Activated CD4-positive, CD25-positive, alpha-beta regulatory T cell treated with anti-CD3 and anti-CD28 coated beads, Interleukin-2, amount 50 U/mL, for 24 hours (primary cell): ENCODE results near the gene LGALS7B.
"Not testable (repeated sequence)": the region's sequence is repeated elsewhere in the genome, so short reads cannot be mapped to it uniquely, and the experiment has no call there.

Source experiments
- ATAC-seq, 2 donors: fragments of 150-1000 bp; cut with Tn5 transposase; one replicate each; pipeline ENCODE4 v1.10.0; 2021; ENCODE audit warnings: mild to moderate bottlenecking in 1 of 2, moderate library complexity in 1 of 2

Gene LGALS7B

DNA sequence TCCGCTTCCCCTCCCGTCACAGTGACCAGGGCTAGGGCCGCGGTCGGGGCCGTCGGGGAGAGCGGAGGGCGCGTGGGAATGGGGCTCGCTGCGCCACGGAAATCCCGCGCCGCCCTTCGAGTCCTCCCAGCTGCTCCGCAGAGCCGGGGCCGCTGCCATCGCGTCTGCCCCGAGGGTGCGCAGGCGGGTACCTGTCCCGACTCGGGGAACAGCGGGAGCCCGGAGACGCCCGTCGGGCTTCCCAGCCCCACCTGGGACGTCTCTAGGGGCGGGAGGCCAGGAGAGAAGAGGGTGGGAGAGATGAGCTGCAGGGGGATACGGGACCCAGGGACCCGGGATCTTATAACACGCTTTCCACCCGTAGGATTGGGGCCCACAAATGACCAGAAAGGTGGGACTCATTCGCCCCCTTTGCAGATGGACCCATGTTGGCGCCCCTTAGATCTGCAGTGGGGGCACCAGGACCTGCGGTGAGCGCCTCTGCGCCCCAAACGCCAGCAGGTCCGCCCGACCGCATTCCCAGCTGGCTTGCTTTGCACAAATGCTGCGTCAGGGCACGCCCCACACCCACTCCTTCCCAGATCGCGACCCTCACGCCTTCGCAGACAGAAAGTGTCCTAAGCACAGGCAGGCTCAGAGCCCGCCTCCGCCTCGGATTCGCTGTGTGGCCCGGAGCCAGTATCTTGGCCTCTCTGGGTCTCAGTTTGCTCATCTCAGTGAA lies 18.6 kb upstream of the LGALS7B start:
- peak in 1 of 2 donors; percentile 19 for ATAC-seq

DNA sequence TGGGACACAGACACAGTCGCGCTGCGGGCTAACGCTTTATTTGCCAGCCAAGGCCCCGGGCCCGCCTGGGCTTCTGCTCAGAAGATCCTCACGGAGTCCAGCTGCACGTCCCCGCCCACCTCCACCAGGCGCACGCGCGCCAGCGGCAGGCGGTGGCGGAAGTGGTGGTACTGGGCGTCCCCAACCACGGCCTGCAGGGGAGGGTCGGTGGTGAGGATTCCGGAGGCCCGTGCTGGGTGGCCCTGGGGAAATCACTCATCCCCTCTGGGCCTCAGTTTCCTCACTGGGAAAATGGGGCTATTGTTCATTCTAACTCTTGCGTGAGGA lies 18.1 kb upstream of the LGALS7B start:
- peak; percentile 84 to 85 for ATAC-seq

DNA sequence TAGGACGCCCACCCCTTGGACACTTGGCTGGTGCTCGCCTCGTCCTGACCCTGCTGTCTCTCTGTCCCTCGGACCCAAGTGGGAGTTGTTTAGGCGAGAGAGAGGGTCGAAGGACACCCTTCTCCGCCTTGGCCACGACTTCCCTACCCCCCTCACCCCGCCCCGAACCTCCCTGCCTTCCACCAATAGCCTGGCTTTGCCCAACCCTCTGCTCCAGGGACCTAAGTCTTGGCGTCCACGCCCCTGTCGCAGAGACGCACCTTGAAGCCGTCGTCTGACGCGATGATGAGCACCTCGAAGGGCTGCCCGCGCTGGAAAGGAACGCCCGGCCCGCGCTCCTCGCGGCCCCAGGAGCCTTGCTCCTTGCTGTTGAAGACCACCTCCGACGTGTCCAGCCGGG lies 17.4 kb upstream of the LGALS7B start:
- ATAC-seq: not testable (repeated sequence)

DNA sequence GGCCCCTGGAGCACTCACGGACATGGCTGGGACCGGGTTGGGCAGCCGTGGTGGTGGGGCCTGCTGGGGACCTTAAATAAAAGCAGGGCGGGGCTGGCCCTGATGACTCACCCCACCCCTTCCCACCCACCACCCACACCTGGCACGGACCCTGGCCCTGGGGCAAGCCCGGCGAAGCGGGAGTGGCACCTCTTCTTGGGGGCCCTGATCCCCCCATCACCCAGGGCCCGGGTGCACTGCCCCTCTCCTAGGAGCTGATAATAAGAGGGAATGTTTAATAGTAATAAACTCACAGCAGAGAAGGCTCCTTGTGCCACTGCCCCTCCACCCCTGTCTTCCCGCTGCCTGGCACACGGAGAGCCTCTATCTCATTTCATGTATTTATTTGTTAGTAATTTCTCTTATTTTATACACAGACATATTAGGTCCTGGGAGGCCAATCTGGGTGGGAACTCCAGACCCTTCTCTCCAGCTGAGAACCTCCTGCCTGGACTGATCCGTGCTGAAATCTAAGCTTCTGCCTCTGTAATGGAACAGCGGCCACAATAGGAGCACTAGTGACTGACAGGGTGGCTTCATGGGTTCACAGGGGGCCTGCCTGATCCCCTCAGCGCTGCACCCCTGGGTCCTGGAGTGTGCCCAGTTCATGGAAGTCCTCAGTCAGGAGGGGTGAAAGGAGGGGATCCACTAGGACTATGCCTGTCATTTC lies 15.4 kb upstream of the LGALS7B start, which contains the start of gene LGALS7:
Gene LGALS7 (minus strand): TSS at position 49 of the 709 bp plus-strand sequence. CDS start 25 bp downstream, at position 24.
- ATAC-seq: no peak

DNA sequence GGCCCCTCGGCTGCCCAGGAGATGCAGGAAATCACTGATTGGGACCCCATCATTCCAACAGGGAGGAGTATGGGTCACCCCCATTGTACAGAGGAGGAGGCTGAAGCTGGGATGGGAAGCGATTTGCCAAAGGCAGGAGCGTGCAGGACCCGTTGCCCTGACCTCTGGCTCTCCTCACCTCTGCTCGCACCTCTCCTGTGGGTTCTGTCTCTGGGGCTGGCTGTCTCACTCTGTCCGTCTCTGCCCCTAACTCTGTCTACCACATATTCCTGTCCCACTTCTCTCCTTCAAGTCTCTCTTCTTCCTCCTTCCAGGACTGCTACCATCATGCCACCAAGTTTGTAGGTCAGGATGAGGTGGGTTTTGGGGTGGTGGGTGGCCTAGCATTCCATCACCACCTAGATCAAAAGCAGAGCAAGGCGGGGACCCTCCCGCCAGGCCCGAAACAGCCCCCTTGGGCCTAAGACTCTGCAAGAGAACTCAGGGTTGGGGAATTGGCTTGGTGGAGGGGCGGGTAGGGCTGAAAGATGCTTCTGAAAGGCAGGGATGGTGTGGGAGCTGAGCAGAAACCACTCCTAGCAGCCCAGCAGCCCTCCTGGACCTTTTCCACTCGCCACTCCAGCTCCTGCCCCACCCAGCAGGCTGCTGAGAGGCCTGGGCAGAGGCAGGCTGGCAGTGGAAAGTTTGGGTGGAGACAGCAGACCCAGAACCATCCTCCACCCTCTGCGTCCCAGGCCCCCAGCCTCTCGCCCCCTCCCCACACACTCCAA lies 14.6 kb upstream of the LGALS7B start:
- ATAC-seq: no peak

DNA sequence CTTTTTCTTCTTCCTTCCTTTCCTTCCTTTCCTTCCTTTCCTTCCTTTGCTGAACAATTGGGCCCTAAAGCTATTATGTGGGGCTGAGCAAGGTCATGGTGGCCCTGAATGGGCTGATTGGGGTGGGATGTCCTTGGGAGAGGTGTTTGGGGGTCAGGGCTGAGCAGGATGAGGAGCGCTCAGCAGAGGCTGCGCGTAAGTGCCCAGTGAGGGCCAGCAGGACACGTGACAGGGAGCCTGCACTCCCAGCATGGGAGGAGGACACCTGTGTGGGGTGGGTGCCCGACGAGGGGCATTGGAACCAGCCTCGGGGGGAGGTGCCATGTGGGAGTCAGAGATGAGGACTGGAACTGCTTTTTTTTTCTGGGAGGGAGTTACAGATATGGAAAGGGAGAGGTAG lies 10.3 kb upstream of the LGALS7B start:
- ATAC-seq: no peak

DNA sequence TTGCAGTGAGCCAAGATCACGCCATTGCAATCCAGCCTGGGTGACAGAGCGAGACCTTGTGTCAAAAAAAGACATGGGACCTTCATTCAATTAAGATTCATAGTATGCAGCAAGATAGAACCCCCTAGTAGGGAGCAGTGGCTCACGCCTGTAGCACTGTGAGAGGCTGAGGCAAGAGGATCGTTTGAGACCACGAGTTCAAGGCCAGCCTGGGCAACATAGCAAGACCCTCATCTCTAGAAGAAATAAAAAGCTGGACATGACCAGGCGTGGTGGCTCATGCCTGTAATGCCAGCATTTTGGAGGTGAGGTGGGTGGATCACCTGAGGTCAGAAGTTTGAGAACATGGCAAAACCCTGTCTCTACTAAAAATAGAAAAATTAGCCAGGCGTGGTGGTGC lies 8.6 kb upstream of the LGALS7B start:
- ATAC-seq: no peak

DNA sequence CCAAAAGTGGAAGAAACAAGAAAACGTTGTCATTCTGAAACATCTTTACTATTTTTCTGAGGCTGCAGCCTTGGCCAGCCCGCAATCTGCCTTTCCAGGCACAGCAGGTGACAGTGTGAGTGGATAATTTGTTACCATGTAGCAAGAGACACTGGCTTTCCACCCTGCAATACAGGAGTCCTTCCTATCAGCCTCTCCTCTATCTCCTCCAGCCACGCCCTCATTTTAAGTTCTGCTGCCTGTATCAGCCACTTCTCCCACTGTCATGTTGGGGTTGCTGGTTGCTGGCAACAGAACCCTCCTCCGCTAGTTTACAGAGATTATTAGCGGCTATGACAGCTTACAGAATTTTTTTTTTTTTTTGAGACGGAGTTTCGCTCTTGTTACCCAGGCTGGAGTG lies 7.9 kb upstream of the LGALS7B start:
- ATAC-seq: no peak

DNA sequence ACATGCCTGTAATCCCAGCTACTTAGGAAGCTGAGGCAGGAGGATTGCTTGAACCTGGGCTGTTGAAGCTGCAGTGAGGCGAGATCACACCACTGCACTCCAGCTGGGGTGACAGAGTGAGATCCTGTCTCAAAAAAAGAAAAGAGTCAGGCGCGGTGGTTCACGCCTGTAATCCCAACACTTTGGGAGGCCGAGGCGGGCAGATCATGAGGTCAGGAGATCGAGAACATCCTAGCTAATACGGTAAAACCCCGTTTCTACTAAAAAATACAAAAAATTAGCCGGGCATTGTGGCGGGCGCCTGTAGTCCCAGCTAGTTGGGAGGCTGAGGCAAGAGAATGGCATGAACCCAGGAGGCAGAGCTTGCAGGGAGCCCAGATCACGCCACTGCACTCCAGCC lies 6.8 kb upstream of the LGALS7B start:
- ATAC-seq: not testable (repeated sequence)

DNA sequence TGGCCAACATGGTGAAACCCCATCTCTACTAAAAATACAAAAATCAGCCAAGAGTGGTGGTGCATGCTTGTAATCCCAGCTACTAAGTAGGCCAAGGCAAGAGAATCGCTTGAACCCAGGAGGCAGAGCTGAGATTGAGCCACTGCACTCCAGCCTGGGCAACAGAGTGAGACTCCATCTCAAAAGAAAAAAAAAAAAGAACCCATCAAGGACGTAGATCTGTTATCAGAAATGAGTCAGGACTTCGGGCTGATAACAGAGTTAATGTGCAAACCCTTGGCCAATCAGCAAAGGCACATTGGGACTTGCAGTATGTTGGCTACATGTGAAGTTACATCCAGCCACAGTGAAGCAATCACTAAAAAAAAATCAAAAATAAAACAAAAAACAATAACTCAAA lies 4.8 kb upstream of the LGALS7B start:
- ATAC-seq: no peak

DNA sequence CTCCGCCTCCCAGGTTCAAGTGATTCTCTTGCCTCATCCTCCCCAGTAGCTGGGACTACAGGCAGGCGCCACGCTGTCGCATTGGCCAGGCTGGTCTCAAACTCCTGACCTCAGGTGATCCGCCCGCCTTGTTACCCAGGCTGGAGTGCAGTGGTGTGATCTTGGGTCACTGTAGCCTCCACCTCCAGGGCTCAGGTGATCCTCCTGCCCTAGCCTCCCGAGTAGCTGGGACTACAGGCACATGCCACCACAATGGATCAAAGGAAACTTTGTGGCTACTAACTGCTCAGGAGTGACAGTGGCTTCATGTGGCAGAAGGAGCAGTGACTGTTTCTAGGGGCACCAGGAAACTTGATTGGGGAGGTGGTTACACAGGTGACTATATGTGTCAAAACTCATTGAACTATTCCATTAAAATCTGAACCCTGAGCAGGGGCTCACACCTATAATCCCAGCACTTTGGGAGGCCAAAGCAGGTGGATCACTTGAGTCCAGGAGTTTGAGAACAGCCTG lies 3.8 kb upstream of the LGALS7B start:
- ATAC-seq: no peak

DNA sequence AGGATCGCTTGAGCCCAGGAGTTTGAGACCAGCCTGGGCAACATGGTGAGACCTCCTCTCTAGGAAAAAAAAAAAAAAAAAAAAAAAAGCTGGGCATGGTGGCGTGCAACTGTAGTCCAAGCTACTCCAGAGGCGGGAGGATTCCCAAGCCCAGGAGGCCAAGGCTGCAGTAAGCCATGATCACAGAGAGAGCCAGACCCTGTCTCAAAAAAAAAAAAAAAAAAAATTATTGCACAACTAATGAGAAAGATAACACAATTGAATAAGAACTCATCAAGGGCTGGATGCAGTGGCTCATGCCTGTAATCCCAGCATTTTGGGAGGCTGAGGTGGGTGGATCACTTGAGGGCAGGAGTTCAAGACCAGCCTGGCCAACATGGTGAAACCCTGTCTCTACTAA lies 2.9 kb upstream of the LGALS7B start:
- not testable (repeated sequence) for ATAC-seq

DNA sequence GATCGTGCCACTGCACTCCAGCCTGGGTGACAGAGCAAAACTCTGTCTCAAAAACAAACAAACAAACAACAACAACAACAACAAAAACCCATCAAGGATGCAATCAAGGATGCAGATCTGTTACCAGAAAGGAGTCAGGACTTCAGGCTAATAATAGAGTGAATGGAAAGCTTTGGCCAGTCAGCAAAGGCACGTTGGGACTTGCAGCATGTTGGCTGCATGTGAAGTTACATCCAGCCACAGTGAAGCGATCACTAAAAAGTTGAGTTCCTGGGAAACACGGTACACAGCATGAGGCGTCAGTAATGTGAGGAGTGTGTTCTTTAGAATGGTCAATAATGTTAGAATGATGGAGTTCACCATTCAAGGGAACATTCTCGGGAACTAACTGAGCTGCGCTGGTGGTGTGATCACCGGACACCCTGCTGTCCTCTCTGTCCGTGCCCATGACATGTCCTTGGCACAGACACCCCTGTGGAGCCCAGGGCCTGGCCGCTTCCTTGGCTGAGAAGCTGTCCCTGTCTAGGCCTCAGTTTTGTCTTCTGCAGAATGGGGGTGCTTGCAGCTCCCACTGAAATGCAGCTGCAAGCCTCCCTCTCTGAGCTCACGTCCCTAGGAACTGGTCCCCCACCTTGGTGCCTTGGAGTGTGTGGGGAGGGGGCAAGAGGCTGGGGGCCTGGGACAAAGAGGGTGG lies 2.3 kb upstream of the LGALS7B start:
- ATAC-seq: no peak

DNA sequence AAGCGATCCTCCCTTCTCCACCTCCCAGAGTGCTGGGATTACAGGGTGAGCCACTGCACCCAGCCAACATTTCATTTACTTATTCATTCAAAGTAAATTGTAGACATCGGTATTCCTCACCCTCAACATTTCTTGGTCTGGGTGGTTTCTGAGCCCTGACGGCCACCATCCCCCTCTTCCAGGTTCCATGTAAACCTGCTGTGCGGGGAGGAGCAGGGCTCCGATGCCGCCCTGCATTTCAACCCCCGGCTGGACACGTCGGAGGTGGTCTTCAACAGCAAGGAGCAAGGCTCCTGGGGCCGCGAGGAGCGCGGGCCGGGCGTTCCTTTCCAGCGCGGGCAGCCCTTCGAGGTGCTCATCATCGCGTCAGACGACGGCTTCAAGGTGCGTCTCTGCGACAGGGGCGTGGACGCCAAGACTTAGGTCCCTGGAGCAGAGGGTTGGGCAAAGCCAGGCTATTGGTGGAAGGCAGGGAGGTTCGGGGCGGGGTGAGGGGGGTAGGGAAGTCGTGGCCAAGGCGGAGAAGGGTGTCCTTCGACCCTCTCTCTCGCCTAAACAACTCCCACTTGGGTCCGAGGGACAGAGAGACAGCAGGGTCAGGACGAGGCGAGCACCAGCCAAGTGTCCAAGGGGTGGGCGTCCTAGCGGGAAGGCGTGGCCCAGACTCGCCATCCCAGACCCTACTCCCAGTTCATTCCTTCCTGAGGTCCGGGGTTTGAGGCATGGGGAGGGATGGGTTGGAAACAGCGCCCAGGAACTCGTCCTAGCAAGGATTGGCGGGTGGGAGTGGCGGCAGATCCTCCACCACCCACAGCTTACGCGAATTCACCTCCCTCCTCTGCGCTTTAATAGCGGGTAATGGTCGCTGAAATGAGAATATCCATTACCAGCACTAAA lies 1.8 kb downstream of the LGALS7B start:
- ATAC-seq: not testable (repeated sequence)

DNA sequence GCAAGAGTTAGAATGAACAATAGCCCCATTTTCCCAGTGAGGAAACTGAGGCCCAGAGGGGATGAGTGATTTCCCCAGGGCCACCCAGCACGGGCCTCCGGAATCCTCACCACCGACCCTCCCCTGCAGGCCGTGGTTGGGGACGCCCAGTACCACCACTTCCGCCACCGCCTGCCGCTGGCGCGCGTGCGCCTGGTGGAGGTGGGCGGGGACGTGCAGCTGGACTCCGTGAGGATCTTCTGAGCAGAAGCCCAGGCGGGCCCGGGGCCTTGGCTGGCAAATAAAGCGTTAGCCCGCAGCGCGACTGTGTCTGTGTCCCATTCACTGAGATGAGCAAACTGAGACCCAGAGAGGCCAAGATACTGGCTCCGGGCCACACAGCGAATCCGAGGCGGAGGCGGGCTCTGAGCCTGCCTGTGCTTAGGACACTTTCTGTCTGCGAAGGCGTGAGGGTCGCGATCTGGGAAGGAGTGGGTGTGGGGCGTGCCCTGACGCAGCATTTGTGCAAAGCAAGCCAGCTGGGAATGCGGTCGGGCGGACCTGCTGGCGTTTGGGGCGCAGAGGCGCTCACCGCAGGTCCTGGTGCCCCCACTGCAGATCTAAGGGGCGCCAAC lies 2.6 kb downstream of the LGALS7B start:
- peak; percentile 90 to 96 for ATAC-seq

DNA sequence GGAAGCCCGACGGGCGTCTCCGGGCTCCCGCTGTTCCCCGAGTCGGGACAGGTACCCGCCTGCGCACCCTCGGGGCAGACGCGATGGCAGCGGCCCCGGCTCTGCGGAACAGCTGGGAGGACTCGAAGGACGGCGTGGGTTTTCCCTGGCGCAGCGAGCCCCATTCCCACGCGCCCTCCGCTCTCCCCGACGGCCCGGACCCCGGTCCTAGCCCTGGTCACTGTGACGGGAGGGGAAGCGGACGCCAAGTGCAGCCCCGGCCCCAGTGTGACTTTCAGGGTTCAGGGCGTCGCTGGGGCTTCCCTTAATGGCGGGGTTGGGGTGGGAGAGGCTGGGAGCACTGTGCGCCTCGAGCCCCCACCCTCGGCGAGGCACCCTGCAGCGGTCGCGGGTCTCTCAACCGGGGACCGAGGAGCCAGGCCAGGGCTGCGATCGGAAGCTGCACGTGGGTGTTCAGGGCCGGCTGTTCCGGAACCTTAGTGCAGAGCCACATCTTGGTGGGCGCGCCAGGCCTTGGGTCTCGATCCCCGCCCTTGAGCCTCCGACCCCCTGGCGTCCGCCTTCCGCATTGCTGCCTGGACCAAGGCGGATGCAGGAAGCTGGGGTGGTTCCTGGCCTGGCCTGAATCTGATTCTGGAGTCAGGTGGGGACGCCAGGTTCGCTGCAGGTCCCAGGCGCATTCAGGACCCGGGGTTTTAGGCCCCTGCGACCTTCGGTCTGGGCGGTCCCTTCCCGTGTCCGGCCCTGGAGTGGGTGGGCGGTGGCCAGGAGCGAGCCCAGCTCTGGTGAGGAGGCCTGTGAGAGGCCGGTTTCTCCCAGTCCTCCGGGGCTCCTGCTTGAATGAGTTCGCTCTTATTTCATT lies 3.5 kb downstream of the LGALS7B start:
- peak in 1 of 2 donors; percentile 21 for ATAC-seq

DNA sequence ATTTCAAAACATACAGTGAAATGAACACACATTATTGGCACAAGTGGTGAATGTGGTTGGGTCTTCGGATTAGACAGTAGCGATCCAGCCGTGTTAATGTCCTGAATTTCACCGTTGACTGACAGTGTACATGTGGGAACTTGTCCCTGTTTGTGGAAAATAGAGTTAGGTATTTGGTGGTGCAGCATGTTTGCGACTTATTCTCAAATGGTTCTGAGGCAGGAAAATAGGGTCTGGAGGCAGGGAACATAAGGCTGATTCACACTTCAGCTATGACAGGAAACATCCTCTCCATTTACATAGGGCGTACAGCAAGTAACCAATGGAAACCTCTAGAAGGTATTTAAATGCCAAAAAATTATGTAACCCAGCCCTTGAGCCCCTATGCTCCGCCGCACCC lies 4.2 kb downstream of the LGALS7B start:
- no peak for ATAC-seq

DNA sequence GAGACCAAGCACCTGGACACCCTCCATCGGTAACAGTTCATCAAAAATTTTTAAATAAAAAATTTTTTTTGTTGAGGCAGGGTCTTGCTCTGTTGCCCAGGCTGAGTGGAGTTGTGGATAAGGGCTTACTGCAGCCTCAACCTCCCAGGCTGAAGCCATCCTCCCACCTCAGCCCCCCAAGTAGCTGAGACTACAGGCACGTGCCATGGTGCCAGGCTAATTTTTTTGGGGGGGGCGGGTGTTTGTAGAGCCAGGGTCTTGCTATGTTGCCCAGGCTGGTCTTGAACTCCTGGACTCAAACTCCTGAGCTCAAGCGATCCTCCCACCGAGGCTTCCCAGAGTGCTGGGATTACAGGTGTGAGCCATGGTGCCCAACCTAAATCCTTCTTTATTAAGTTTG lies 4.7 kb downstream of the LGALS7B start:
- ATAC-seq: no peak

DNA sequence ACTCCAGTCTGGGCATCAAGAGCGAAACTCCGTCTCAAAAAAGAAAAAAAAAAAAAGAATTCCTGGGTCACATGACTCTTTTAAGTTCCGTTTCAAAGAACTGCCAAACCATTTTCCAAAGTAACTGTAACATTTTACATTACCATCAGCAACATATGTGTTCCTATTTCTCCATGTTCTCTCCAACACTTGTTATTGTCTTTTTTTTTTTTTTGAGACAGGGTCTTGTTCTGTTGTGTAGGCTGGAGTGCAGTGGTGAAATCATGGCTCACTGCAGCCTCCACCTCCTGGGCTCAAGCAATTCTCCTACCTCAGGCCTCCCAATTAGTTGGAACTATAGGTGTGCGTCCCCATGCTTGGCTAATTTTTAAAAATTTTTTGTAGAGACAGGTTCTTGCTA lies 6.5 kb downstream of the LGALS7B start:
- ATAC-seq: no peak

DNA sequence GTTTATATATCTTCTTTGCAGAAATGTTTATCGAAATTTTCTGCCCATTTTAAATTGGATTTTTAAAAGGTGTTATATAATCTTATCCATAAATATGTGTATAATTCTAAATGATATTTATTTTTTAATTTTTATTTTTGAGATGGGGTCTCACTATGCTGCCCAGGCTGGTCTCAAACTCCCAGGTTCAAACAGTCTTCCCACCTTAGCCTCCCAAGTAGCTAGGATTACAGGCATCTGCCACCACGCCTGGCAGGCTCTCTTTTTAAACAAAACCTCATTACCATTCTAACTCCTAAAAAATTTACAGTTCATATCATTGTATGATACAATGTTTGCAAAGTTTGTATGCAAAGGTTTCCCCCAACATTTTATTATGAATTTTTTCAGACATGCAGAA lies 7.2 kb downstream of the LGALS7B start:
- no peak for ATAC-seq
